BLaER1 treated with 17β-estradiol and CSF1 and Interleukin-3, amounts not matched to agents 10 nM and 100 nM (cell line): ENCODE data around the gene AHSG.
"Not testable (repeated sequence)": the region's sequence is repeated elsewhere in the genome, so short reads cannot be mapped to it uniquely, and the experiment has no call there.

Source experiments
- H3K27ac ChIP-seq, 11 experiments: shearing (Covaris generic); formaldehyde crosslinking; 2 replicates each; pipeline ENCODE4 v1.8.1; 2022
- H3K27me3 ChIP-seq, 11 experiments: shearing (Covaris generic); formaldehyde crosslinking; 2 replicates each; pipeline ENCODE4 v1.8.1; 2022
- H3K36me3 ChIP-seq, 11 experiments: shearing (Covaris generic); formaldehyde crosslinking; 2 replicates each; pipeline ENCODE4 v1.8.1; 2022
- H3K4me1 ChIP-seq, 10 experiments: shearing (Covaris generic); formaldehyde crosslinking; 2 replicates each; pipeline ENCODE4 v1.8.1; 2022
- H3K4me2 ChIP-seq, 11 experiments: shearing (Covaris generic); formaldehyde crosslinking; 2 replicates each; pipeline ENCODE4 v1.8.1; 2022
- H3K4me3 ChIP-seq, 10 experiments: shearing (Covaris generic); formaldehyde crosslinking; 2 replicates each; pipeline ENCODE4 v1.8.1; 2022
- H3K9ac ChIP-seq, 11 experiments: shearing (Covaris generic); formaldehyde crosslinking; 2 replicates each; pipeline ENCODE4 v1.8.1; 2022
- H3K9me3 ChIP-seq, 11 experiments: shearing (Covaris generic); formaldehyde crosslinking; replicated peaks in 1 of 11; 2 replicates each; pipeline ENCODE4 v1.8.1; 2022
- H4K20me1 ChIP-seq, 11 experiments: shearing (Covaris generic); formaldehyde crosslinking; 2 replicates each; pipeline ENCODE4 v1.8.1; 2022
- Cebpa-rat ChIP-seq, 11 experiments: shearing (Covaris generic); IDR thresholded peaks; 2 replicates each; pipeline ENCODE4 v1.8.1; 2022

The AHSG gene, protein sequence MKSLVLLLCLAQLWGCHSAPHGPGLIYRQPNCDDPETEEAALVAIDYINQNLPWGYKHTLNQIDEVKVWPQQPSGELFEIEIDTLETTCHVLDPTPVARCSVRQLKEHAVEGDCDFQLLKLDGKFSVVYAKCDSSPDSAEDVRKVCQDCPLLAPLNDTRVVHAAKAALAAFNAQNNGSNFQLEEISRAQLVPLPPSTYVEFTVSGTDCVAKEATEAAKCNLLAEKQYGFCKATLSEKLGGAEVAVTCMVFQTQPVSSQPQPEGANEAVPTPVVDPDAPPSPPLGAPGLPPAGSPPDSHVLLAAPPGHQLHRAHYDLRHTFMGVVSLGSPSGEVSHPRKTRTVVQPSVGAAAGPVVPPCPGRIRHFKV

DNA sequence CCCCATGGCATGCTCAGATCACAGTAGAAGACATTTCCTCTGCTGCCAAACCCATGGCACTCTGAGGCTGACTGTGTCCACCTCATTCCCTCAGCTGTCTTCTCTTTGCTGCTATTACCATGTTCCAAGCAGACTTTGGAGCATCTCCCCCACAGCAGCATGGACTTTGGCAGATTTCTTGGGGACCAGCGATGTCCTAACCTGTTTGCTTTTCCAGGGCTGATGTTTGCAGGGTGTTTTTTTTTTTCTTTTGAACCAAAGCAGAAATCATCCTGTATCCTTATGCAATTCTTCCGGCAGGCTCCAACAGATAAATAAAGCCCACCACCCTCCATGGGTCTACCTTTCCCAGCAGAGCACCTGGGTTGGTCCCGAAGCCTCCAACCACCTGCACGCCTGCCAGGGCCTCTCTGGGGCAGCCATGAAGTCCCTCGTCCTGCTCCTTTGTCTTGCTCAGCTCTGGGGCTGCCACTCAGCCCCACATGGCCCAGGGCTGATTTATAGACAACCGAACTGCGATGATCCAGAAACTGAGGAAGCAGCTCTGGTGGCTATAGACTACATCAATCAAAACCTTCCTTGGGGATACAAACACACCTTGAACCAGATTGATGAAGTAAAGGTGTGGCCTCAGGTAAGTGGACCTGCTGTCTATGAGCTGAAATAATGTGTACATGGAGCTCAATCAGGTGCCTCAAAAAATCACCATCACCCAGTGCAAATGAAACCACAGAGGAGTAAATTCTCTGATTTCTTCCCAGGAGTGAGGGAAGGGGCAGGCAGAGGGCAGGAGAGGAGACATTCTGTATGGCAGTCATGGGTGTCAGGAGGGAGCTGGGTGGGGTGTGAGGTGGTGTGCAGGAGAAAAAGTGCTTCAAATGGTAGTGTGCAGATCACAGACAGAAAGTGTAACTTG, at the start of gene AHSG:
TSS of gene AHSG (plus strand) at position 340 of the 916 bp plus-strand sequence. CDS start at position 422, 82 bp downstream.
- H3K4me1 ChIP-seq = peaks cover 5 to 19% (median 13%) of the 10 kb centered on the region in 10 experiments; a peak in 18 of 20 replicates
- no peak within 1 kb of the TSS for H3K4me3 ChIP-seq
- no peaks in the 10 kb centered on the region for H4K20me1 ChIP-seq
- no peaks in the 10 kb centered on the region for H3K36me3 ChIP-seq
- TF ChIP-seq Cebpa-rat (IDR thresholded peaks at IDR 0.05) = no peak
- H3K27ac ChIP-seq = no peak within 1 kb of the TSS
- H3K9ac ChIP-seq = no peak within 1 kb of the TSS
- H3K9me3 ChIP-seq = no peaks in the 10 kb centered on the region
- peak within 1 kb of the TSS in 3 of 11 experiments; percentile 49 to 53 (median 50); a peak in 2 of 22 replicates for H3K4me2 ChIP-seq
- H3K27me3 ChIP-seq = peaks cover 0 to 7% (median 0%) of the 10 kb centered on the region in 11 experiments; a peak in 3 of 22 replicates

DNA sequence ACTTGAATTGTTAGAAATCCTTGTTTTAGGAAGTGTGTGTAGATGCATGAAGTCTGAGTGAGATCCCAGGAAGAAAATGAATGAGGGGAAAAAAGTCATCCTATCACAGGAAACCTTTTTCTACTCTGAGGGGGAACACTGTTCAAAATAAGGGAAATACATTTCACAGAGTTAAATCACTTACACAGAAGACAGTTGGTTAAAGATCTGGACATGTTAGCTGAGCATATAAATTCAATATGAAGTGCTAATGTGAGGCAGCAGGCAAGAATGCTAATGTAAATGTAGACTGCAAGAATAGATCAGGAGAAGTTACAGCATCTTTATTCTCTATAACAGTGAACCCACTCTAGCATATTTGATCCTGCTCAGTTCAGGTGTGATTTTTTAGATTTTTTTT, 48.3 kb upstream of the AHSG start:
- 0 out of 22 replicates have a peak overlapping the region, but pooled peaks of 1 of the 11 experiments have one; percentile 94 for H3K4me2 ChIP-seq
- H3K27ac ChIP-seq = no peak overlapping the region
- no peak overlapping the region for H3K4me3 ChIP-seq
- TF ChIP-seq Cebpa-rat (IDR thresholded peaks at IDR 0.05) = no peak
- H3K9ac ChIP-seq = no peak overlapping the region
- H3K4me1 ChIP-seq = peaks cover 27 to 49% (median 32%) of the 10 kb centered on the region in 10 experiments
- H3K36me3 ChIP-seq = peaks cover 17 to 45% (median 39%) of the 10 kb centered on the region in 11 experiments; a peak in 21 of 22 replicates
- H3K9me3 ChIP-seq = no peaks in the 10 kb centered on the region
- peaks cover 0 to 6% (median 0%) of the 10 kb centered on the region in 11 experiments; a peak in 1 of 22 replicates for H4K20me1 ChIP-seq
- H3K27me3 ChIP-seq = no peaks in the 10 kb centered on the region

DNA sequence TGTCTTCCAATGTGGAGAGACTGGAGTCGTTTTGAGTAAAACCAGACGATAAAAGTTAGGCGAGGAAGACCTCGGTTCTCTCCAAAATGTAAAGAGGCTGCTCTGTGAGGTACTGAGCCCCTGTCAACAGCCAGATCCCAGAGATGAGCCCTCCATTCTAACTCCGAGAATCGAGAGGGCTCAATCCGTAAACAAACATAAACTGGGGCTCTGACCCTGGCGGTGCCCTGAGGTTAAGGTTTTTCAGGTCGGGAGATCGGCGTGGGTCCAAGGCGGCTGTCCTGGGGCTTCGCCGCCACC, 46.1 kb upstream of the AHSG start:
- Histone ChIP-seq H3K4me2 (peak overlapping the region; percentile 83 to 97 (median 95)), H3K36me3 (peaks cover 7 to 25% (median 24%) of the 10 kb centered on the region in 11 experiments; a peak in 21 of 22 replicates), H3K9me3 (no peaks in the 10 kb centered on the region), H3K9ac (peak overlapping the region; percentile 86 to 94 (median 90)), H3K4me3 (peak overlapping the region; percentile 74 to 98 (median 88)), H3K27ac (peak overlapping the region; percentile 75 to 89 (median 81)), H3K27me3 (no peaks in the 10 kb centered on the region), H3K4me1 (peaks cover 37 to 57% (median 41%) of the 10 kb centered on the region in 10 experiments), H4K20me1 (peaks cover 0 to 9% (median 0%) of the 10 kb centered on the region in 11 experiments; a peak in 6 of 22 replicates)
- no peak for TF ChIP-seq Cebpa-rat (IDR thresholded peaks at IDR 0.05)

DNA sequence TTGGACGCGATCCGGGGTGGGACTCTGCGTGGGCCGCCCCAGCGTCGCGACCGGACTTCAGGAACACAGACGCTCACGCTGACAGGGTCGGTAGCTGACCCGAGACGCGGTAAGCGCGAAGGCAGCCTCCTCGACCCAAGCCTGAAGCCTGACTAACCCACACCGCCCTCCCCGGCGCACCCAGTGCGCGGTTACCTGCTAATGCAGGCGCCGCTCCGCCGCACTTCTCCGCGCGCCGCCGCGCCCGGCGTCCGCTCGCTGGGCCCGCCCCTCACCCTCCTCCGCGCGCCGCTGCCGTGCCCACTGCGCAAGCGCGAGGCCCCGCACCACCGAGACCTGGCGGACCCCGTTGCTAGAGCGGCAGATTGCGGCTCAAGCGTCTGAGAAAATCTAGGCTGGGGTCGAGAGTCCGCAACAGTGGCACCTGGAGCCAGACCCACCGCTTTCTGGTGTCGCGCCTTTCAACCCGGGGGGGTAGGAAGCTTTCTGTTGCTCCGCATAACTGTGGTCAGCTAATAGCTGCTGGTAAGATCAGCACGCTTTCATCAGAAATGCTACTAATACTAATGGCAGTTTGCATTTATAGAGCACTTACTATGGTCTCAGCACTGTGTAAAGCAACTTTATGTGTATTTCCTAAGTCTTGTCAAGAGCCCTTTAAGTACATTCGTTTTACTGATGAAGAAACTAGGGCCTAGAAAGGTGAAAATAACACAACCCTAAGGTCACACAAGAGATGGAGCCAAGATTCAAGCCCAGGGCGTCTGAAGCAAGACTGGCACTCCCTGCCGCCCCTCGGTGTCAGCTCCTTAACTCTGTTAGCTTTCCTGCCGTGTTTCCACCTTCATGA, 45.6 kb upstream of the AHSG start, which contains the start of gene TBCCD1:
TSS of gene TBCCD1 (minus strand) at position 268 of the 850 bp plus-strand sequence. CDS start 3,010 bp downstream, outside the sequence.
- Histone ChIP-seq H3K4me3 (peak within 1 kb of the TSS; percentile 74 to 98 (median 88)), H4K20me1 (peaks cover 0 to 14% (median 5%) of the 10 kb centered on the region in 11 experiments; a peak in 8 of 22 replicates), H3K4me2 (peak within 1 kb of the TSS; percentile 85 to 97 (median 95)), H3K9me3 (no peaks in the 10 kb centered on the region), H3K36me3 (peaks cover 5 to 24% (median 23%) of the 10 kb centered on the region in 11 experiments; a peak in 21 of 22 replicates), H3K9ac (peak within 1 kb of the TSS; percentile 86 to 94 (median 90)), H3K27me3 (no peaks in the 10 kb centered on the region), H3K27ac (peak within 1 kb of the TSS; percentile 75 to 89 (median 81)), H3K4me1 (peaks cover 42 to 63% (median 47%) of the 10 kb centered on the region in 10 experiments)
- no peak for TF ChIP-seq Cebpa-rat (IDR thresholded peaks at IDR 0.05)

DNA sequence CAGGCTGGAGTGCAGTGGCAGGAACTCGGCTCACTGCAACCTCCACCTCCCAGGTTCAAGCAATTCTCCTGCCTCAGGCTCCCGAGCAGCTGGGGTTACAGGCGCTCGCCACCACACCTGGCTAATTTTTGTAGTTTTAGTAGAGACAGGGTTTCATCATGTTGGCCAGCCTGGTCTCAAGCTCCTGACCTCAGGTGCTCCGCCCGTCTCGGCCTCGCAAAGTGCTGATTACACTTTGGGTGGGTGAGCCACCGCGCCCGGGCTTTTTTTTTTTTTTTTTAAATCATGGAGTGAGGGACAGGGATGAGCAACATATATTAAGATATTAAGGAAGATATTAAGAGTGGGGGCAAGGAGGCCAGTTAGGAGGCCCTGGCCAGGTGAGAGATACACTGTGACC, 43.5 kb upstream of the AHSG start:
- peaks cover 0 to 31% (median 12%) of the 10 kb centered on the region in 11 experiments; a peak in 10 of 22 replicates for H4K20me1 ChIP-seq
- peak overlapping the region; percentile 76 to 97 (median 94) for H3K4me2 ChIP-seq
- peaks cover 41 to 70% (median 50%) of the 10 kb centered on the region in 10 experiments for H3K4me1 ChIP-seq
- H3K4me3 ChIP-seq = peak overlapping the region; percentile 74 to 97 (median 86)
- H3K27ac ChIP-seq = peak overlapping the region in 9 of 11 experiments; percentile 64 to 89 (median 75); a peak in 15 of 22 replicates
- peaks cover 22 to 26% (median 25%) of the 10 kb centered on the region in 11 experiments for H3K36me3 ChIP-seq
- H3K9ac ChIP-seq = peak overlapping the region; percentile 79 to 96 (median 85)
- not testable (repeated sequence) for H3K27me3 ChIP-seq, H3K9me3 ChIP-seq

DNA sequence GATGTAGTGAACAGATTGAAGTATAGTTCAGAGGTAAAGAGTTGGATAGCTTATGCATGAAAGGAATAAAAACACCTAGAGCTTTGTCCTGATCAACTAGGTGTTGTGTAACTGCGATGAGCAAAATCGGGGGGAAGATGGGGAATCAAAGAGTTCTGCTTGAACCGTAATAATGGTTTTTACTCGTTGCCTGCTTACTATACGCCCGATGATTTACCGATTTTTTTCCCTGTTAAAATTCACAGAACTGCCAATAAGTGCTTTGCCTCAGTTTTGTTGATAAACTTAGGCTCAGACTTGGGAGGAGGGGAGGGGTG, 43.1 kb upstream of the AHSG start:
- Histone ChIP-seq H3K36me3 (peaks cover 25 to 29% (median 29%) of the 10 kb centered on the region in 11 experiments), H3K27ac (peak overlapping the region; percentile 17 to 89 (median 75); a peak in 21 of 22 replicates), H3K4me2 (peak overlapping the region; percentile 76 to 97 (median 94)), H3K4me1 (peaks cover 41 to 74% (median 50%) of the 10 kb centered on the region in 10 experiments), H4K20me1 (peaks cover 0 to 35% (median 13%) of the 10 kb centered on the region in 11 experiments; a peak in 10 of 22 replicates), H3K9ac (peak overlapping the region; percentile 79 to 96 (median 85)), H3K9me3 (no peaks in the 10 kb centered on the region), H3K4me3 (peak overlapping the region; percentile 74 to 97 (median 86)), H3K27me3 (no peaks in the 10 kb centered on the region)
- no peak for TF ChIP-seq Cebpa-rat (IDR thresholded peaks at IDR 0.05)

DNA sequence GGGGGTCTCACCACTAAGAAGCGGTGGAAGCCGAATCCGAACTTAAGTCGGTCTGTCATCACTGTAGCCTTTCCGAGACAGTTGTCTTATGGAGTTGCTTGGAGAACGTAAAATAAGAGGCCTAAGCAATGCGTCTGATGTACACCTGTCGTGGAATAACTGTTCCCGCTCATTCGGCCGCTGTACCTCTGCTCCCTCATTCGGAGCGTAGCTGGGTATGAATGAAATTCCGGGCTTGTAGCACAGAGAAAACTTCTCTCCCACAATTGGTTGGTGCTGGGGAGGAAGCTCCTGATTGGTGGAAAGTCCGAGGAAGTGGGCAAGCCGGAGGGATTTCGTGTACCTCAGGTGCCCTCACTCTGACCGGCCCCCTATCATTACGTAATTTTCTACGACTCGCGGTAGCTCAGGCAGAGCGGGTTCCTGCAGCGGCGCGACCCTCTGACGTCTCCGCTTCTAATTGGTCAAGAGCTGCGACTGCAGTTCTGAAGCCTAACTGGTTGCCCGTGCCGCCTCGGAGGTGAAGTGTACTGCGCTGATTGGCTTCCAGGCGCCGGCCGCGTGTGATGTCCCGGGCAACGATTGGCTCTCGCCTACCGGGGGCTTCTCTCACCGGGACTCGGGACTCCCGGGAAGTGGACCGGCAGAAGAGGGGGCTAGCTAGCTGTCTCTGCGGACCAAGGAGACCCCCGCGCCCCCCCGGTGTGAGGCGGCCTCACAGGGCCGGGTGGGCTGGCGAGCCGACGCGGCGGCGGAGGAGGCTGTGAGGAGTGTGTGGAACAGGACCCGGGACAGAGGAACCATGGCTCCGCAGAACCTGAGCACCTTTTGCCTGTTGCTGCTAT, 42.5 kb upstream of the AHSG start, which contains the start of gene DNAJB11:
TSS of gene DNAJB11 (plus strand) at position 625 of the 845 bp plus-strand sequence. CDS start at position 803, 178 bp downstream.
- H3K4me2 ChIP-seq = peak within 1 kb of the TSS; percentile 93 to 99 (median 96)
- TF ChIP-seq Cebpa-rat (IDR thresholded peaks at IDR 0.05) = peak in 3 of 11 experiments; percentile 31 to 47 (median 45); a peak in 5 of 22 replicates
- peak within 1 kb of the TSS; percentile 74 to 97 (median 86) for H3K4me3 ChIP-seq

More for the DNA sequence above, 42.5 kb upstream of the AHSG start, which contains the start of gene DNAJB11:
- peak within 1 kb of the TSS; percentile 82 to 96 (median 91) for H3K9ac ChIP-seq
- H3K27ac ChIP-seq = peak within 1 kb of the TSS; percentile 80 to 96 (median 89)
- H3K27me3 ChIP-seq = no peaks in the 10 kb centered on the region
- H3K4me1 ChIP-seq = peaks cover 41 to 70% (median 49%) of the 10 kb centered on the region in 10 experiments
- peaks cover 0 to 39% (median 15%) of the 10 kb centered on the region in 11 experiments; a peak in 12 of 22 replicates for H4K20me1 ChIP-seq
- peaks cover 31 to 35% (median 35%) of the 10 kb centered on the region in 11 experiments for H3K36me3 ChIP-seq
- no peaks in the 10 kb centered on the region for H3K9me3 ChIP-seq
